SK-N-SH (cell line): ENCODE results near the gene PTPRD.

Source experiments
- ELF1 ChIP-seq: IDR thresholded peaks from 2 replicates; pipeline ENCODE4 v1.4.0; 2012
- RXRA ChIP-seq: IDR thresholded peaks from 2 replicates; pipeline ENCODE4 v1.4.0; 2012; ENCODE audit warnings: low read depth, mild to moderate bottlenecking, borderline replicate concordance

DNA sequence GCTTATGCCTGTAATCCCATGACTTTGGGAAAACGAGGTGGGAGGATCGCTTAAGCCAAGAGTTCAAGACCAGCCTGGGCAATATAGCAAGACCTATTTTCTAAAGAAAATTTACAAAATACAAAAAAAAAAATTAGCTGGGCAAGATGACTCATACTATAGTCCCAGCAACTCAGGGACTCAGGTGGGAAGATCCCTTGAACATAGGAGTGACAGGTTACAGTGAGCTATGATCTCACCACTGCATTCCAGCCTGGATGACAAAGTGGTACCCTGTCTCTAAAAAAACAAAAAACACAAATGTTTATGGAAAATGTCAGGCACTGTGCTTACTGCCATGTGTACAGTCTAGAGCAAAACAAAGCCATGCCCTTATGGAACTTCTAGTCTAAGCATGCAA lies 1989.9 kb downstream of the PTPRD start:
- TF ChIP-seq RXRA (no peak), ELF1 (no peak)
